Adrenal gland (tissue), 5 donors: ENCODE data around the gene GAPVD1.

Source experiments
- POLR2A ChIP-seq, 2 donors: fragments of 450-650 bp; IDR thresholded peaks; one replicate each; pipeline ENCODE4 v1.6.1; 2017; ENCODE audit warnings: antibody characterized with exemption in 2 of 2, mild to moderate bottlenecking in 2 of 2, moderate library complexity in 1 of 2
- TF ChIP-seq, protein P1 (sequence below), 6 experiments: fragments of 450-650 bp in 4 of 6; fragments of 200-600 bp in 2 of 6; sonication (generic) in 1 of 6; IDR thresholded peaks; 1 replicate in 5 of 6; 2 replicates in 1 of 6; pipeline versions ENCODE4 v1.5.1 to v1.8.0; 2016 to 2021; ENCODE audit warnings: antibody characterized with exemption in 6 of 6, mild to moderate bottlenecking in 2 of 6, moderate library complexity in 1 of 6
- donor health status: DM: no; HTN: no; CAD: no.

DNA sequence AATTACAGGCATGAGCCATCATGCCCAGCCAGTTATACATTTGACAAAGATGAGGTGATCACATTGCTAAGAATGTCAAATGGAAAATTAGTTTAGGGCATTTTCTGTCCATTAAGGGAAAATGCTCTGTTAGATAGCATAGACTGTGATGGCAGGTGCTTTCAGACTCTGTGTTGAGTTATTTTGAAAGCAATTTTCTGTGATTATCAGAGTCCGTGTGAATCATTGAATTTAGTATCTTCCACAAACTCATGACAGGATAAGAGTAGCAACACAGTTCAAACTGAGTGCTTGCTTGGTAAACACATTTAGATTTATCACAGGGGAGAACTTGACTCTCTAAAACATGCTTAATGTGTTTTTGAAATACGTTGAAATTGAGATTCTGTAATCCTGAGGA is 69.0 kb downstream of the GAPVD1 start:
- no peak for TF ChIP-seq POLR2A (IDR thresholded peaks at IDR 0.05)
- TF ChIP-seq, protein P1, sequence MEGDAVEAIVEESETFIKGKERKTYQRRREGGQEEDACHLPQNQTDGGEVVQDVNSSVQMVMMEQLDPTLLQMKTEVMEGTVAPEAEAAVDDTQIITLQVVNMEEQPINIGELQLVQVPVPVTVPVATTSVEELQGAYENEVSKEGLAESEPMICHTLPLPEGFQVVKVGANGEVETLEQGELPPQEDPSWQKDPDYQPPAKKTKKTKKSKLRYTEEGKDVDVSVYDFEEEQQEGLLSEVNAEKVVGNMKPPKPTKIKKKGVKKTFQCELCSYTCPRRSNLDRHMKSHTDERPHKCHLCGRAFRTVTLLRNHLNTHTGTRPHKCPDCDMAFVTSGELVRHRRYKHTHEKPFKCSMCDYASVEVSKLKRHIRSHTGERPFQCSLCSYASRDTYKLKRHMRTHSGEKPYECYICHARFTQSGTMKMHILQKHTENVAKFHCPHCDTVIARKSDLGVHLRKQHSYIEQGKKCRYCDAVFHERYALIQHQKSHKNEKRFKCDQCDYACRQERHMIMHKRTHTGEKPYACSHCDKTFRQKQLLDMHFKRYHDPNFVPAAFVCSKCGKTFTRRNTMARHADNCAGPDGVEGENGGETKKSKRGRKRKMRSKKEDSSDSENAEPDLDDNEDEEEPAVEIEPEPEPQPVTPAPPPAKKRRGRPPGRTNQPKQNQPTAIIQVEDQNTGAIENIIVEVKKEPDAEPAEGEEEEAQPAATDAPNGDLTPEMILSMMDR (IDR thresholded peaks at IDR 0.05): no peak
